ENCODE measurements around the gene PARVG.
"Not testable (repeated sequence)": the region's sequence is repeated elsewhere in the genome, so short reads cannot be mapped to it uniquely, and the experiment has no call there.

PARVG gene

GRCh38 chr22:44231233-44231632 lies 50.5 kb downstream of the PARVG start:
- TF ChIP-seq EZH2 (optimal IDR thresholded peaks at IDR 0.05; ENCODE audit: low read depth, low read length) (no peak), CTCF (IDR thresholded peaks at IDR 0.05; ENCODE audit: low read length) (no peak), EZH2phosphoT487 (IDR thresholded peaks at IDR 0.05; ENCODE audit: low read length) (no peak)
- H3F3A ChIP-seq (ENCODE audit: insufficient read depth, low read length) = no peaks in the 10 kb centered on the region
- no peaks in the 10 kb centered on the region for H3K4me1 ChIP-seq (ENCODE audit: low read length)
- H3K9me3 ChIP-seq (replicated peaks; ENCODE audit: insufficient read depth, low read length) = no peaks in the 10 kb centered on the region
- no peak for DNase-seq
- H3K36me3 ChIP-seq (replicated peaks; ENCODE audit: insufficient read depth, low read length) = no peaks in the 10 kb centered on the region
- H3K9me2 ChIP-seq (replicated peaks; ENCODE audit: insufficient read depth, low read length) = no peaks in the 10 kb centered on the region
- no peaks in the 10 kb centered on the region for H4K20me1 ChIP-seq (ENCODE audit: insufficient read depth, low read length)
- H3K27ac ChIP-seq (ENCODE audit: low read length) = no peak overlapping the region
- H3K79me2 ChIP-seq (ENCODE audit: low read length) = no peaks in the 10 kb centered on the region
- H3K27me3 ChIP-seq (replicated peaks; ENCODE audit: insufficient read depth, low read length) = peaks cover 34% of the 10 kb centered on the region
- no peak overlapping the region for H2AFZ ChIP-seq (ENCODE audit: low read length)
- no peak overlapping the region for H3K9ac ChIP-seq (ENCODE audit: low read length)
- H3K4me2 ChIP-seq (ENCODE audit: low read depth, low read length) = no peak overlapping the region
- no peak overlapping the region for H3K4me3 ChIP-seq (ENCODE audit: low read length)

GRCh38 chr22:44234372-44234771 lies 53.6 kb downstream of the PARVG start:
- not testable (repeated sequence) for H3K36me3 ChIP-seq (replicated peaks; ENCODE audit: insufficient read depth, low read length); H3F3A ChIP-seq (ENCODE audit: insufficient read depth, low read length); H3K9me3 ChIP-seq (replicated peaks; ENCODE audit: insufficient read depth, low read length); H4K20me1 ChIP-seq (ENCODE audit: insufficient read depth, low read length); H3K4me1 ChIP-seq (ENCODE audit: low read length); H2AFZ ChIP-seq (ENCODE audit: low read length); H3K4me3 ChIP-seq (ENCODE audit: low read length); H3K9ac ChIP-seq (ENCODE audit: low read length); H3K9me2 ChIP-seq (replicated peaks; ENCODE audit: insufficient read depth, low read length); H3K27ac ChIP-seq (ENCODE audit: low read length); H3K79me2 ChIP-seq (ENCODE audit: low read length); H3K4me2 ChIP-seq (ENCODE audit: low read depth, low read length); DNase-seq
- H3K27me3 ChIP-seq (replicated peaks; ENCODE audit: insufficient read depth, low read length) = peaks cover 25% of the 10 kb centered on the region

- Histone ChIP-seq H2AFZ (ENCODE audit: low read length) (no peak overlapping the region), H3K27ac (ENCODE audit: low read length) (no peak overlapping the region), H3K4me1 (ENCODE audit: low read length) (no peaks in the 10 kb centered on the region), H3K36me3 (replicated peaks; ENCODE audit: insufficient read depth, low read length) (no peaks in the 10 kb centered on the region), H3K4me3 (ENCODE audit: low read length) (no peak overlapping the region), H3F3A (ENCODE audit: insufficient read depth, low read length) (no peaks in the 10 kb centered on the region), H3K4me2 (ENCODE audit: low read depth, low read length) (no peak overlapping the region), H3K79me2 (ENCODE audit: low read length) (no peaks in the 10 kb centered on the region), H3K27me3 (replicated peaks; ENCODE audit: insufficient read depth, low read length) (peaks cover 38% of the 10 kb centered on the region), H3K9me2 (replicated peaks; ENCODE audit: insufficient read depth, low read length) (no peaks in the 10 kb centered on the region), H3K9ac (ENCODE audit: low read length) (no peak overlapping the region), H3K9me3 (replicated peaks; ENCODE audit: insufficient read depth, low read length) (no peaks in the 10 kb centered on the region), H4K20me1 (ENCODE audit: insufficient read depth, low read length) (no peaks in the 10 kb centered on the region)
- no peak for TF ChIP-seq EZH2phosphoT487 (IDR thresholded peaks at IDR 0.05; ENCODE audit: low read length)
- no peak for TF ChIP-seq EZH2 (optimal IDR thresholded peaks at IDR 0.05; ENCODE audit: low read depth, low read length)
- TF ChIP-seq CTCF (IDR thresholded peaks at IDR 0.05; ENCODE audit: low read length) = no peak
- no peak for DNase-seq
These were observed 56.6 kb downstream of the PARVG start for GRCh38 chr22:44237290-44237689.

GRCh38 chr22:44241121-44241520 lies 60.4 kb downstream of the PARVG start:
- H3K27me3 ChIP-seq (replicated peaks; ENCODE audit: insufficient read depth, low read length) = peaks cover 72% of the 10 kb centered on the region
- DNase-seq; H3K4me2 ChIP-seq (ENCODE audit: low read depth, low read length); H3F3A ChIP-seq (ENCODE audit: insufficient read depth, low read length); H3K36me3 ChIP-seq (replicated peaks; ENCODE audit: insufficient read depth, low read length); H3K4me1 ChIP-seq (ENCODE audit: low read length); H3K27ac ChIP-seq (ENCODE audit: low read length); H3K9me3 ChIP-seq (replicated peaks; ENCODE audit: insufficient read depth, low read length); H3K9me2 ChIP-seq (replicated peaks; ENCODE audit: insufficient read depth, low read length); H4K20me1 ChIP-seq (ENCODE audit: insufficient read depth, low read length); H3K4me3 ChIP-seq (ENCODE audit: low read length); H3K9ac ChIP-seq (ENCODE audit: low read length); H2AFZ ChIP-seq (ENCODE audit: low read length); H3K79me2 ChIP-seq (ENCODE audit: low read length): not testable (repeated sequence)
